Skeletal muscle cell (primary cell): ENCODE data around the gene PRKG1.
"Not testable (repeated sequence)": the region's sequence is repeated elsewhere in the genome, so short reads cannot be mapped to it uniquely, and the experiment has no call there.

Experiments
- DNase-seq: peaks from one replicate; pipeline ENCODE4 v3.0.0-alpha.2; 2010; ENCODE audit warnings: low read depth
- H3K4me3 ChIP-seq: 2 replicates; pipeline ENCODE4 v1.5.1; 2011; ENCODE audit warnings: low read depth, mild to moderate bottlenecking, control low read depth, low read length, moderate library complexity

The PRKG1 gene

GRCh38 chr10:51642581-51642980, 568.3 kb downstream of the PRKG1 start:
- no peak for DNase-seq
- no peak overlapping the region for H3K4me3 ChIP-seq

- no peak for DNase-seq
- no peak overlapping the region for H3K4me3 ChIP-seq
These were observed 569.4 kb downstream of the PRKG1 start for GRCh38 chr10:51643734-51644133.

GRCh38 chr10:51649064-51649463, 574.8 kb downstream of the PRKG1 start:
- H3K4me3 ChIP-seq = no peak overlapping the region
- DNase-seq = no peak

- no peak overlapping the region for H3K4me3 ChIP-seq
- no peak for DNase-seq
These were observed 576.8 kb downstream of the PRKG1 start for GRCh38 chr10:51651063-51651462.

GRCh38 chr10:51653025-51653424, 578.7 kb downstream of the PRKG1 start:
- no peak for DNase-seq
- no peak overlapping the region for H3K4me3 ChIP-seq

- no peak for DNase-seq
- no peak overlapping the region for H3K4me3 ChIP-seq
These were observed 580.6 kb downstream of the PRKG1 start for GRCh38 chr10:51654918-51655317.

GRCh38 chr10:51656503-51656902, 582.2 kb downstream of the PRKG1 start:
- H3K4me3 ChIP-seq = no peak overlapping the region
- no peak for DNase-seq

GRCh38 chr10:51658000-51658399, 583.7 kb downstream of the PRKG1 start:
- DNase-seq = no peak
- no peak overlapping the region for H3K4me3 ChIP-seq

- no peak for DNase-seq
These were observed 585.1 kb downstream of the PRKG1 start for GRCh38 chr10:51659344-51659743.

GRCh38 chr10:51663086-51663485, 588.8 kb downstream of the PRKG1 start:
- DNase-seq = no peak
- no peak overlapping the region for H3K4me3 ChIP-seq

More at GRCh38 chr10:51659344-51659743, 585.1 kb downstream of the PRKG1 start:
- no peak overlapping the region for H3K4me3 ChIP-seq

GRCh38 chr10:51666456-51666855, 592.2 kb downstream of the PRKG1 start:
- no peak for DNase-seq
- no peak overlapping the region for H3K4me3 ChIP-seq

GRCh38 chr10:51667678-51668335, 593.5 kb downstream of the PRKG1 start:
- no peak for DNase-seq
- no peak overlapping the region for H3K4me3 ChIP-seq

GRCh38 chr10:51668336-51668689, 594.0 kb downstream of the PRKG1 start:
- H3K4me3 ChIP-seq = no peak overlapping the region
- no peak for DNase-seq

GRCh38 chr10:51669041-51669440, 594.8 kb downstream of the PRKG1 start:
- DNase-seq = no peak
- no peak overlapping the region for H3K4me3 ChIP-seq

- H3K4me3 ChIP-seq = no peak overlapping the region
- DNase-seq = no peak
These were observed 597.8 kb downstream of the PRKG1 start for GRCh38 chr10:51672039-51672535.

- H3K4me3 ChIP-seq = no peak overlapping the region
- DNase-seq = no peak
These were observed 600.8 kb downstream of the PRKG1 start for GRCh38 chr10:51675088-51675487.

- no peak overlapping the region for H3K4me3 ChIP-seq
- no peak for DNase-seq
These were observed 605.6 kb downstream of the PRKG1 start for GRCh38 chr10:51679841-51680240.

GRCh38 chr10:51683031-51683691, 608.9 kb downstream of the PRKG1 start:
- H3K4me3 ChIP-seq = no peak overlapping the region
- DNase-seq = no peak

GRCh38 chr10:51685768-51686167, 611.5 kb downstream of the PRKG1 start:
- no peak overlapping the region for H3K4me3 ChIP-seq
- no peak for DNase-seq

- H3K4me3 ChIP-seq = no peak overlapping the region
- DNase-seq = no peak
These were observed 613.0 kb downstream of the PRKG1 start for GRCh38 chr10:51687296-51687695.

GRCh38 chr10:51688826-51689225, 614.5 kb downstream of the PRKG1 start:
- not testable (repeated sequence) for DNase-seq, H3K4me3 ChIP-seq
